IPS-18c (cell line): ENCODE measurements around the gene FBXO48.
"Not testable (repeated sequence)": the region's sequence is repeated elsewhere in the genome, so short reads cannot be mapped to it uniquely, and the experiment has no call there.

Experiments
- H3K4me3 ChIP-seq: 2 replicates; pipeline ENCODE4 v1.7.0; 2013; ENCODE audit warnings: low read depth, mild to moderate bottlenecking, low read length, moderate library complexity; ENCODE audit not compliant: insufficient read depth
- H3K9me3 ChIP-seq: one replicate; pipeline ENCODE4 v1.6.1; 2013; ENCODE audit warnings: mild to moderate bottlenecking, low read length, moderate library complexity; ENCODE audit not compliant: control insufficient read depth, insufficient read depth

Gene FBXO48

DNA sequence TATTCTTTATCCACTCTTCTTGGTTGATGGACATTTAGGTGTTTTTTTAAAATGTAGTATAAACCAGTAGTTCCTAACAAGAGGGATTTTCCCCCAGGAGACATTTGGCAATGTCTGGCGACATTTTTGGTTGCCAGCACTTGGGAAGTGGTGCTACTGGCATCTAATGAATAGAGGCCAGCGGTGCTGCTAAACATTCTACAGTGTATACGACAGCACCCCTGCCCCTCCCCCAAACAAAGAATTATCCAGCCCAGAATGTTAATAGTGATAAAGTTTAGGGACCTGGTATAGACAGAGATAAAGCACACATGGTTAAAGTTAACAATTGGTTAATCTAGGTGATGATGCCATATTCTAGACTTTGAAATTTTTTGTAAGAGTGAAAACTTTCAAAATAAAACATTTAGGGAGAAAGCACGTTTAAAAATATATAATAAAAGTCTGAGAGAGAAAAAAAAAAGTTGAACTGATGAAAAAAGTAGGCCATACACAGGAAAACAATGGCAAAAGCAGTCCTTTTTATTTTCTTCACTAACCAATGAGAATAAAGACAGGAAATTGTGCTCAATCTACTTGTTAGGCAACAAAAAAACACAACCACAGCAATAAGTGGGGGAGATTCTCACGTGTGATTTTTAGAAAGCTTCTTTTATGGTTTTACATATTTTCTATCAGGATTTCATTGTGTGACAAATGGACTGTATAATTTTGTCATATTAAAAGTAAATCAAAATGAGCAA, 14.8 kb downstream of the FBXO48 start:
- no peak overlapping the region for H3K4me3 ChIP-seq
- no peaks in the 10 kb centered on the region for H3K9me3 ChIP-seq

DNA sequence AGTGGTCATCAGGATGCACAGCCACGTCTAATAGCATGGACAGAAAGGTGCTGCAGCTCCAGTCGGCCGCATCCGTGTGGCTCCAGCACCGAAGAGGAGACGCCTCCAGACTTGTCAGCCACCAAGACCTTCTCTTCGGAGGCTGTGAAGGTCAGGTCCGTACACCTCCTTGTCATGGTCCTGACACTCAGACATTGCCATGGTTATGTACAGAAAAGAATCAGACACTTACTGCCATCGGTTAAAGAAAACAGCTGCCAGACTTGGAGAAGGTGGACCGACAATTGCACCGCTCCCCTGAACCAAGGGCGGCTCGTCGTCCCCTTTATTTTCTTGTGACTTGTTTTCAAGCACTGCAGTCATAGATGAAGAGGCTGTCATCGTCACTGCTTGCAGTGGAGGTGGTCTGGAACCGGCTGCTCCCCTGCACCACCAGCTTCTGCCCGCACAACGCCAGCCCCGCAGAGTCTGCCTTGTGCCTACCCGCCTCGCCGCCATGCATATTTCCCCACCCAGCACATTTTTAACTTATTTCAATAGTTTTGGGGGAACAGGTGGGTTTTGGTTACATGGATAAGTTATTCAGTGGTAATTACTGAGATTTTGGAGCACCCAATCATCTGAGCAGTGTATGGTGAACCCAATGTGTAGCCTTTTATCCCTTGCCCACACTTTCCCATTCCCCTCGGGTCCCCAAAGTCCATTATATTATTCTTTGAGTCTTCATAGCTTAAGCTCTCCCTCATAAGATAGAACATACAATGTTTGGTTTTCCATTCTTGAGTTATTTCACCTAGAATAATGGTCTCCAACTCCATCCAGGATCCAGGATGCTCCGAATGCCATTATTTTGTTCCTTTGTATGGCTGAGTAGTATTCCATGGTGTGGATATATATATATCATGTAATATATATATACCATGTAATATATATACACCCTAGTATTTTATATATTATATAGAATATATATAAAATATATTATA, 18.1 kb downstream of the FBXO48 start:
- H3K4me3 ChIP-seq: no peak overlapping the region

DNA sequence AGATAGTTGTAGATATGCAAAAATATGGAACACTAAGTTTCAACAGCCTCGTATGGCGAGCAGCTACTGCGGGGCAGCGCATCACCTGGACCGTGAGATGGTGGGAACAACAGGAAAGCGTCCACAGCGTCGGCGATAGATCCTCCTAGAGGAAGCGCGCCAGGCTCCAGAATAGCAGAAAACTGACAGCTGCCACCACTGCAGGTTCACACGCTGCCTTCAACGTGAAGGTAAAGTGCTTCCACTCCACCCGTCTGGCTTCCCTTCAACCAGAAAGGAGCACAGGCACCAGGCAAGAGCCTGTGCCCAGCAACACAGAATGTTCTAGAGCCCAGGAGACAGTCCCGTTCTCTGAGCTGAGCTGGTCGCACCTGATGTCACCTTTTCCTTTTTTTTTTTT, 20.0 kb downstream of the FBXO48 start:
- Histone ChIP-seq H3K9me3 (no peaks in the 10 kb centered on the region), H3K4me3 (no peak overlapping the region)

More for the DNA sequence above, 18.1 kb downstream of the FBXO48 start:
- no peaks in the 10 kb centered on the region for H3K9me3 ChIP-seq

DNA sequence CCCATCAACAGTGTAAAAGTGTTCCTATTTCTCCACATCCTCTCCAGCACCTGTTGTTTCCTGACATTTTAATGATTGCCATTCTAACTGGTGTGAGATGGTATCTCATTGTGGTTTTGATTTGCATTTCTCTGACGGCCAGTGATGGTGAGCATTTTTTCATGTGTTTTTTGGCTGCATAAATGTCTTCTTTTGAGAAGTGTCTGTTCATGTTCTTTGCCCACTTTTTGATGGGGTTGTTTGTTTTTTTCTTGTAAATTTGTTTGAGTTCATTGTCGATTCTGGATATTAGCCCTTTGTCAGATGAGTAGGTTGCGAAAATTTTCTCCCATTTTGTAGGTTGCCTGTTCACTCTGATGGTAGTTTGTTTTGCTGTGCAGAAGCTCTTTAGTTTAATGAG, 20.7 kb downstream of the FBXO48 start:
- H3K9me3 ChIP-seq, H3K4me3 ChIP-seq: not testable (repeated sequence)

DNA sequence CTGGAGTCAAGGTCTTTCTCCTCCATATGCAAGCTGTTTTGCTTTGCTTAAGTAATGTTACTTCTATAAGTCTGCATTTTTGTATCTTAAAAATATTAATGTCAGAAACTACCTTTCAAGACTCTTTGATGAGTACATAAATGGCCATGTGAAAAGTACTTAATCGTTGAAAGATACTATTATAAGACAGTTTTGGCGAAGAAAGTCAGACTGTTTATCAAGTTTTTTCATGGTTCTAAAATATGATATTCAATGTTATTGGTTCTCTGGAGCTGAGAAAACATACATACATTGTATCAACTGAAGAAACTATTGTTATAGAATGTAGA, 25.1 kb downstream of the FBXO48 start:
- no peak overlapping the region for H3K4me3 ChIP-seq
- no peaks in the 10 kb centered on the region for H3K9me3 ChIP-seq

DNA sequence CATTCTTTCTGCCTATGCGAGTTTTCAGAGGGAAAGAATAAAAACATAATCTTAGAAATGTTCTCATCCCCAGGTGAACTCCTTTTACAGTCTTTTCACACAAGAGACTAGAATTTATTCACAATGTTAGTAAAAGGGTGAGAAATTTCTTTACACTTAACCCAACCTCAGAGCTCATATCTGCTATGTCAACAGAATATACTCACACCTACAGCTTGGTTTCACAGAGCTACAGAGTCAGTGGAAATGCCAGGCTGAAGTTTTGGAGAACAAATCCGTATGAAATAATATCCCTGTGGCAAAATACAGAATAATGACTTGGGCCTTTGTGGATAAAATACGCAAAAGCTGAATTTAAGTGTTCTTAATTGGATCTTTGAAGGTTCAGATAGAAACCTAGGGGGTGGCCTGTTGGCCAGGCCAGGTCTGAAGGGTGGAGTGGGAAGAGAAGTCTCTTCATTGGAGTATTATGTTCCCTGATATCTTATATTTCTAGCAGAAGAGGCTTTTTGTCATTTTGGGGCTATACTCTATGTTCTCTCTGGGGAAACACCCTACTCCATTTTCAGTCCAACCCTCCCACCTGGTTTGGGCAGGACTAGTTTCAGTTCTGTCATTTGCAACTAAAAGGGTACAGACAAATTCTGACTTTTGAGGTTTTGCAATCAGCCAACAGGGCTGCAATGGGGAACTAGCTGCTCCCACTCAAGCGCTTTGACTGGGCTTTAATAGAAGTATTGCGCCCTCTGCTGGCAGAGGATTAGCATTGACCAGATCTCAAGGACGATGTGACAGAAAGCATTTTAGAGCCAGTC, 25.7 kb downstream of the FBXO48 start:
- no peak overlapping the region for H3K4me3 ChIP-seq
- H3K9me3 ChIP-seq: no peaks in the 10 kb centered on the region

DNA sequence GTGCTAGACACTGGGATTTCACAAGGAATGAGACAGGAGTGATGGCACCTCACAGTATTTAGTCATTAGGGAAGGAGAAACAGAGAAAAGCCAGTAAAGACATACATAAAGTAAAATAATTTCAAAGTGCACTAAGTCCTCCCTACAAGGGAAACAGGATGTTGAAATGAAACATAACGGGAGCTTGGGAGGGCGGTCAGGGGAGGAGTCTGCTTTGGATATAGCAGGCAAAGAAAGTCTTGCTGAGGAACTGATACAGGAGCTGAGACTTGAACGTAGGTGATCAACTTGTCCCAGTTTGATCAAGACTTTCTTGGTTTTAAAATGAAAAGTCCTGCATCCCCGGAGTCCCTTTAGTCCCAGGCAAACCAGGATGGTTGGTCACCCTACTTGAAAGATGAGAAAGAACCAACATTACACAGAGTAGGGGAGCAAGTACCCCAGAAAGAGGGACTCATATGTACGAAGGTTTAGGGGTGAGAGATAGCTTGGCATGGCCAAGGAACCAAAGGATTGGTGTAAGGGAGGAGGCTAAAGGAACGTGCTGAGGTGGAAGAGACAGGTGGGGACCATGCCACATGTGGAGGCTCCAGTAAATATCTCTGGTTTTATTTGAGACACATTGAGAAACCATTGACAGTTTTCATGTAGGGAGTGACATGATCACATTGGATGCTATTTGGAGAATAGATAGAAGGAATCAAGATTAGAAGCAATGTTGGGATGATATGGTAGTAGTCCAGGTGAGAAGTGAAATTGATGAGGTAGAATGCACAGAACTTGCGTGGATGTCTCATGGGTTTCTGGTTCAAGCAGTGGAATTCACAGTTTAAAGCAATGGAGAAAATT, 28.4 kb downstream of the FBXO48 start:
- no peaks in the 10 kb centered on the region for H3K9me3 ChIP-seq
- H3K4me3 ChIP-seq: no peak overlapping the region

DNA sequence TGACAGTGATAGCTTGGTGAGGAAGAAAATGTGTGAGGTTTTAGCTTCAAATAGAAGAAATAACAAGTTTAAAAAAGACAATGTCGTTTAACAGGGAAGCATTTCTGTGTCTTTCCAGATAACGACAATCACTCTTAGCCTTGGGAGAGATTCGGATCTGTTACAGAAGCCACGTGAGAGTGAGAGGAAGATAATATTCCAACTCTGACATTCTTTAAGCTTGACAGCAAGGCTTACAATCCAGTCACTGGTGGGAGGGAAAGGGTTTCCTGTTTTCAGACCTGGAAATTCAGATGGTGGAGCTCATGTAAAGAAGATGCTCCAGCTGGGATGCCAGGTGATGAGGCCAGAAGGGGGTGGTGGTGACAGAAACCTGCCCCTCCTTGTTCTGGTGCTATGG, 30.8 kb downstream of the FBXO48 start:
- Histone ChIP-seq H3K4me3 (no peak overlapping the region), H3K9me3 (no peaks in the 10 kb centered on the region)

DNA sequence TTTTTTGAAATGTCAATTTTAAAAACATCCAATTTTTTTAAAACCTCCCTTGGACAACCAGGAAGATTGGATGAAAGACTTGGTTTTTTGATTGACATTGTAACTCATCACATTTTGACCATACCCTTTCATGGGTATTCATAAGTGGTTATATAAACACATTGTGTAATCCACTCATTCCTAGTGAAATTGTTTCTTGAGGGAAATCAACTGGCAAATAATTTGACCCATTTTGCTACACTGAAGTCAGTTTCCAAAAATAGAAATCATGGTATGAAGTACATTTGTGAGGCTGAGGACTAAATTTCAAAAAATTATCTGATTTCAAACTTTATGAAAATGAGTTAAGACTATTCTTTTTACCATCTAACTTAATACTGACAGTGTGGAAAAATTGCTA, 31.5 kb downstream of the FBXO48 start:
- Histone ChIP-seq H3K9me3 (no peaks in the 10 kb centered on the region), H3K4me3 (no peak overlapping the region)

DNA sequence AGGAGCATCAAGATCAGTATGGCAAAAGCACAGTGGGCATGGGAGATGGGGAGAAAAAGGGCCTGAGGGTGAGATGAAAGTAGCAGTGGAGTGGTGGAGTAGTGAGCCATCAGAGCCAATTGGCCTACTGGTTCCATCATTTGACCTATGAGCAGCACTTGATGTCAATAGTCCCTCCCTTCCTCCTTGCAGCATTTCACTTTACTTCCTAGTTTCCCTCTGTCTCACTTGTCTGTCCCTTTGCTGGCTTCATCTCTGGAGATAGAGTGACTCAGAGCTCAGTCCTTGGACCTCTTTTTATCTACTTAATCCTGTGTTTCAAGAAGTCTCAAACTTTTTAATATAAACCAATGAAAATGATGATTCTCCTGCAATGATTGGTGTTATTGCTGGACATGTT, 32.1 kb downstream of the FBXO48 start:
- Histone ChIP-seq H3K9me3 (no peaks in the 10 kb centered on the region), H3K4me3 (no peak overlapping the region)

DNA sequence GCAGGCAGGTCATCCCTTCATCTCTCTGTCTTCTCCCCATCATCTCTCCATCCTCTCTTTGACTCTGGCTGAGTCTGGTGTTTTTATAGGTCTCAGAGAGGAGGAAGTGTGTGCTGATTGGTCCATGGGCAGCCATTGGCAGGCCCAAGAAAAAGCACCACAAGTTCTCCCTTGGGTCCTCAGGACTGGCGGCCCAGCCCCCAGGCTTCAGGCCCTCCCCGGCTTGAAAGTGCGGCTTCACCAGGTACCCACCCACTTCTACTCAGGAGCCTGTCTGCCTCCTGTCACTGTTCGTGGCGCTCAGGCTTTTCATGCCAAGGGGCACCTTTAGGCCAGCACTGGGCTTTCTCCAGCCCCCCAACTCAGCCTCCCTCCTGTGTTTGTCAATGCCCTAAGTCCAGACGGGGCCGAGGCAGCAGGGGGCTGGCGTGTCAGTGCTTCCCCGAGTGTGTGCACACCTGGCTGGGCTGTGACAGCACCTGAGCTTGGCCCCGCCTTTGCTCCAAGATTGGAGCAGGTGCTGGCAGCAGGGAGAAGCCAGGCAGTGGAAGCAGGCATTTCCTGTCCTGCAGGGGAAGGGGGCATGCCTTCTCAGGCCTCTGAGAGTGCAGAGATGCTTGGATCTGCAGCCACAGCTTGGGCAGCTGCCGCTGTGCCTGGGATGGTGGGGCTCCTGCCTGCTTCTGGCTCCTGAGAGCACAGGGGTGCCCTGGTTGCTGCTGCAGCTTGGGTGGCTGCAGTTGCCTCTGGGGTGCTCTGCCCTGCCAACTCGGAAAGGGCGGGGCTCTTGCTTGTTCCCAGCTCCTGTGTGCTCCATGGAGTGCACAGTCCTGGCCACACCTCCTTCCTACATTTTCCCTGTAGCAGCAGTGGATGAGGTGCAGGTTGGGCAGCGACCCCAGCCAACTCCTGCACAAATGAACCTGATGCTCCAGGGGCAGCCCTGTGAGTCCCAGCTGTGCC, 34.1 kb downstream of the FBXO48 start:
- Histone ChIP-seq H3K9me3 (no peaks in the 10 kb centered on the region), H3K4me3 (no peak overlapping the region)

DNA sequence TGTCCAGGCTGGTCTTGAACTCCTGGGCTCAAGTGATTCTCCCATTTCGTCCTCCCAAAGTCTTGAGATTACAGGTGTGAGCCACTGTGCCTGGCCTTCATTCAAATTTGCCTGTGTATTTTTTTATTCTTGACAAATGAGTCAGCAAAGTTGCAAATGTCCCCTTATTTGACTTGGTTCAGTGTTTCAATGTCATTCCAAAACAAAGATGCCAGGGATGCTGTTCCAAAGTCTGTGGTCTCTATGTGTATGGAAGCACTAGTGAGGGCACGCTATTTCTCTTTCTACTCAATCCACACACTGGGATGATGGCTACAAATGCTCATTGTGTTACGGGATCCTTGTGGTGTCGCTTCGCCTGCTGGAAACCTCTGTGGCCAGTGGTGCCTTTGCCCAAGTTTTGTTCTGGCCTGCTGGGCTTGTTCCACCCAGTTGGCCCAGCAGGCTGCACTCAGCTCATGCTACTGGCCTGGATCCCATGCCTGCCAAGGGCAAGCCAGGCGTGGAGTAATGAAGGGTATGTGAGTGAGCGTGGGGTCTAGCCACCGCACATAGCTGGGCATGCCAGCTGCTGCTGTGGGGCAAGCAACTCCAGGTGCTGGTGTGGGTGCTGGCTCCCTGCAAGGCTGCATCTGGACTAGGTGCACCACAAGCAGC, 35.6 kb downstream of the FBXO48 start:
- no peak overlapping the region for H3K4me3 ChIP-seq
- H3K9me3 ChIP-seq: no peaks in the 10 kb centered on the region

DNA sequence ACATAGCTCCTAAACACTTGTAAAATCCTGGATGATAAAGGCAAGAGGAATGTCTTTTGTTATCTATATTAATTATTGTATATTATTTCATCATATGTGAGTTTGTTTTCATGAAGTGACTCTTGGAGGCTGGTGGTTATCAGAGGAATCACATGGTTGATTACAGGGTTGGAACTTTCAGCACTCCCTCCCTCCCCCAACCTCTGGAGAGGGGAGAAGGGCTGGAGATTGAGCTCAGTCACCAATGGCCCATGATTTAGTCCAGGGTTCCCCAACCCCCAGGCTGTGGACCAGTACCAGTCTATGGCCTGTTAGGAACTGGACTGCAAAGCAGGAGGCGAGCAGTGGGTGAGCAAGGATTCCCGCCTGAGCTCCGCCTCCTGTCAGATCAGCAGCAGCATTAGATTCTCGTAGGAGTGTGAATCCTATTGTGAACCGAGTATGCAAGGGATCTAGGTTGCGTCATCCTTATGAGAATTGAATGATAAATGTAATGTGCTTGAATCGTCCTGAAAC, 37.7 kb downstream of the FBXO48 start:
- Histone ChIP-seq H3K9me3 (no peaks in the 10 kb centered on the region), H3K4me3 (no peak overlapping the region)

DNA sequence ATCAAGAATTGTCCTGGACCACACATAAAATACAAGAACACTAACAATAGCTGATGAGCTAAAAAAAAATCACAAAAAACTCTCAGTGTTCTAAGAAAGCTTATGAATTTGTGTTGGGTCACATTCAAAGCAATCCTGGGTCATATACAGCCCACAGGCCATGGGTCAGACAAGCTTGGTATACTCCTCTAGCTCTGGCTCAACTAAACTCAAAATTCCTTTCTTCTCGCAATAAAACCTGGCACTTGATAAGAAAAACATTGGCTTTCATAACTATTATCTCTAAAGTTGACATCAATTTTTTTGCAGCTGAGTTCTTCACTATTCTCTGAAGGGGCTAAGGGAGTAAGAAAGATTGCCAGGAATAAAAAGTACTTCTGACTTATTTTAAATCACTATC, 38.3 kb downstream of the FBXO48 start:
- no peak overlapping the region for H3K4me3 ChIP-seq
- no peaks in the 10 kb centered on the region for H3K9me3 ChIP-seq

DNA sequence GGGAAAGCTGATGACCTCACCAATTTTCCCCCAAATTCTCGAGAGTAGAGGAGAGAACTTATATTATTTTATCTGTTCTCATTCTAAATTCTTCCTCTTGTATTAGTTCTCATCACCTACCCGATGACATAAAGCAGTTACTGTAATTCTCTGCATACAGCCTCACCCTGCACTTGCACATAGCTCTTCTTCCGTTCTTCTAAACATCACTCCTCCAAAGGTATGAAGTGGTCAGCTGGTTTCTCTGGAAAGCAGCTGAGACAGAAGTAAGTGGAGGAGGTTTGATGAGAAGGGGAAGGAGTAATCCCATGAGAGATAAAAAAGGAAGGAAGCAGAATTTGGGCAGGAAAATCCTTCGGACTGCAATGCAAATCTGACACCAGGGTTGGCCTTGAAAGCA, 39.0 kb downstream of the FBXO48 start:
- Histone ChIP-seq H3K4me3 (no peak overlapping the region), H3K9me3 (no peaks in the 10 kb centered on the region)
